ENCODE measurements around the gene LDLRAD4.

GRCh38 chr18:13295894-13296293, 77.3 kb downstream of the LDLRAD4 start:
- no peak for TF ChIP-seq POLR2A (IDR thresholded peaks at IDR 0.05; ENCODE audit: low read depth)
- TF ChIP-seq CTCF (IDR thresholded peaks at IDR 0.05), result no peak
- no peak for TF ChIP-seq EP300 (IDR thresholded peaks at IDR 0.05)
- no peak for TF ChIP-seq POLR2AphosphoS5 (IDR thresholded peaks at IDR 0.05)
